Stimulated activated CD4-positive, alpha-beta T cell treated with anti-CD3 and anti-CD28 coated beads, Interleukin-2, amount 100 ng/mL, for 48 hours (primary cell): Measurements from ENCODE around the gene CAMTA1.

Experiments used
- DNase-seq, 2 donors: peaks; one replicate each; pipeline ENCODE4 v3.0.0-alpha.2; 2020

Gene CAMTA1

GRCh38 chr1:7614576-7615074 lies 829.4 kb downstream of the CAMTA1 start:
- no peak for DNase-seq

- DNase-seq: no peak
Measured at GRCh38 chr1:7615138-7615537, 829.9 kb downstream of the CAMTA1 start.

- DNase-seq: peak; percentile 5 to 10
Measured at GRCh38 chr1:7616076-7616832, 831.0 kb downstream of the CAMTA1 start.

GRCh38 chr1:7616953-7617352 lies 831.7 kb downstream of the CAMTA1 start:
- no peak for DNase-seq

- no peak for DNase-seq
Measured at GRCh38 chr1:7617826-7618225, 832.6 kb downstream of the CAMTA1 start.

- DNase-seq: no peak
Measured at GRCh38 chr1:7620196-7620595, 834.9 kb downstream of the CAMTA1 start.

- DNase-seq: no peak
Measured at GRCh38 chr1:7621334-7622219, 836.3 kb downstream of the CAMTA1 start.

- DNase-seq: no peak
Measured at GRCh38 chr1:7623842-7624241, 838.6 kb downstream of the CAMTA1 start.

- DNase-seq: no peak
Measured at GRCh38 chr1:7624791-7625355, 839.6 kb downstream of the CAMTA1 start.

- DNase-seq: no peak
Measured at GRCh38 chr1:7625401-7625800, 840.1 kb downstream of the CAMTA1 start.

GRCh38 chr1:7628273-7628672 lies 843.0 kb downstream of the CAMTA1 start:
- no peak for DNase-seq

- DNase-seq: no peak
Measured at GRCh38 chr1:7629011-7629410, 843.8 kb downstream of the CAMTA1 start.

GRCh38 chr1:7629465-7630195 lies 844.4 kb downstream of the CAMTA1 start:
- no peak for DNase-seq

- no peak for DNase-seq
Measured at GRCh38 chr1:7630378-7630777, 845.1 kb downstream of the CAMTA1 start.

- DNase-seq: no peak
Measured at GRCh38 chr1:7632176-7632575, 846.9 kb downstream of the CAMTA1 start.

GRCh38 chr1:7632681-7633080 lies 847.4 kb downstream of the CAMTA1 start:
- no peak for DNase-seq

GRCh38 chr1:7633506-7634245 lies 848.4 kb downstream of the CAMTA1 start:
- no peak for DNase-seq

- DNase-seq: no peak
Measured at GRCh38 chr1:7634546-7635240, 849.4 kb downstream of the CAMTA1 start.

GRCh38 chr1:7636795-7637526 lies 851.7 kb downstream of the CAMTA1 start:
- no peak for DNase-seq

- no peak for DNase-seq
Measured at GRCh38 chr1:7638078-7638477, 852.8 kb downstream of the CAMTA1 start.
